Effector memory CD4-positive, alpha-beta T cell (primary cell): ENCODE measurements around the gene DTNBP1.

Source experiments
- DNase-seq, 3 donors: peaks; one replicate each; pipeline ENCODE4 v3.0.0-alpha.2; 2020
- H3K27ac ChIP-seq: 2 replicates; pipeline ENCODE4 v1.7.0; 2013; ENCODE audit warnings: mild to moderate bottlenecking, low read length, moderate library complexity; ENCODE audit not compliant: insufficient read depth, poor library complexity, severe bottlenecking
- H3K27me3 ChIP-seq: replicated peaks from 2 replicates; pipeline ENCODE4 v1.7.0; 2013; ENCODE audit warnings: mild to moderate bottlenecking, low read length; ENCODE audit not compliant: insufficient read depth, control insufficient read depth, poor library complexity, severe bottlenecking
- H3K36me3 ChIP-seq: 2 replicates; pipeline ENCODE4 v1.7.0; 2013; ENCODE audit warnings: mild to moderate bottlenecking, low read length, moderate library complexity; ENCODE audit not compliant: control insufficient read depth, insufficient read depth
- H3K4me1 ChIP-seq: 2 replicates; pipeline ENCODE4 v1.7.0; 2013; ENCODE audit warnings: low read length, mild to moderate bottlenecking; ENCODE audit not compliant: control insufficient read depth, insufficient read depth, poor library complexity, severe bottlenecking
- H3K4me3 ChIP-seq: 2 replicates; pipeline ENCODE4 v1.7.0; 2013; ENCODE audit warnings: low read length, low read depth, mild to moderate bottlenecking; ENCODE audit not compliant: insufficient read depth, poor library complexity, severe bottlenecking
- H3K9me3 ChIP-seq: 2 replicates; pipeline ENCODE4 v1.7.0; 2013; ENCODE audit warnings: mild to moderate bottlenecking, low read length, moderate library complexity; ENCODE audit not compliant: control insufficient read depth

Gene DTNBP1

DNA sequence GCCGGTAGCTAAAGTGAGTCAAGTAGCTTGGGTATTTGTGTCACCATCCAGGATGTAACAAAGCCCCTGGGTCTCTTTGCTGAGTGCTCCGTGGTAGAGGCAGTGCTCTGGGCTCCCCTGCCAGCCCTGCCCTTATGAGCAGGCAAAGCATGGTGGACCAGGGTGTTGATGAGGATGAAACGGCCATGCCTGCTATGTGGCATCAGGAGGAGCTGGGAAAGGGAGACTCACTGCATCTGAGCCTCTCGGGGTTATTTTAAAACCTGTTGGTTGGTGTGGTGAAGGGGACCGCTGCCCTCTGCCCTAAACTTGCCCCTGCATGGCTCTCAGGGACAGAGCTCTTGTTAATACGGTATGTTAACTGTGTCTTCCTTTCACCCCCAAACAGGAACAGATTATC, 143.1 kb downstream of the DTNBP1 start:
- Histone ChIP-seq H3K4me3 (no peak overlapping the region), H3K36me3 (peaks cover 77% of the 10 kb centered on the region), H3K9me3 (no peaks in the 10 kb centered on the region), H3K27me3 (no peaks in the 10 kb centered on the region), H3K4me1 (no peaks in the 10 kb centered on the region), H3K27ac (no peak overlapping the region)
- DNase-seq = no peak

DNA sequence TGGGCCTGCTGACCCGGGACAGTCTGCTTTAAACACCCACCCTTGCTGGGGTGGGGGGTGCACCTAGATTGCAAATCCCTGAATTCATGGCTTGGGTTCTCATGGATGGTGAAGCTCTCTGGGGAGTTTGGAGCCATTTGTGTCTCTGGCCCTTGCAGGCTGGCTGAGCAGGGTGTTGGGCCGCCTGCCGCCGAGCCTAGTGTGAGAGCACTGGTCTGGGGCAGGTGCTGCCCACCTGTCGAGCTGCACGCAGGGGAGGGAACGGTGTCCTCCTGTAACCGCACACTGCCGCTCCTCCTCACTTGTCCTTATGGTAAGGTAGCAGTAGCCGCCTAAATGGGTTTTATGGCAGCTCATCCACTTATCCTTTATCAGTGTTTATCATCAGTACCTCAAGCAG, 143.9 kb downstream of the DTNBP1 start:
- H3K27me3 ChIP-seq = no peaks in the 10 kb centered on the region
- H3K36me3 ChIP-seq = peaks cover 80% of the 10 kb centered on the region
- DNase-seq = no peak
- H3K27ac ChIP-seq = no peak overlapping the region
- H3K4me1 ChIP-seq = no peaks in the 10 kb centered on the region
- H3K4me3 ChIP-seq = no peak overlapping the region
- no peaks in the 10 kb centered on the region for H3K9me3 ChIP-seq

DNA sequence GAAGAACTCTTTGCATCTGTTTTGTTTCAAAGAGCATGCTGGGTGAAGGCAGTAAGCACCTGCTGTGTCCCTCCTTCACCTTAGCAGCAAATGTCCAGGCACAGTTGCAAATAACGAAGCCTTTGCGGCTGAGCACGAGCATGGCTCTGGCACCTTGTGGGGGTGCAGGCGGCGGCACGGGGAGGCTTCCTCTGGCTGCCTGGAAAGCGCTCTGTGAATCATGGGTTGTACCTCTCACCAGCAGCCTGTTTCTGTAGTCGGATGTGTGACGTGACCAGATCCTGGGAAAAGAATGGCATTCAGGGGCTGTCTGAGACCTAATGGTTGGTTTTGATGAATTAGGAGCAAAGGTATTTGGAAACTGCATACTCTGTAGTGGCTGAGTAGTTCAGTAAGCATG, 144.8 kb downstream of the DTNBP1 start:
- no peak overlapping the region for H3K4me3 ChIP-seq
- H3K9me3 ChIP-seq = no peaks in the 10 kb centered on the region
- DNase-seq = no peak
- no peak overlapping the region for H3K27ac ChIP-seq
- no peaks in the 10 kb centered on the region for H3K4me1 ChIP-seq
- peaks cover 79% of the 10 kb centered on the region for H3K36me3 ChIP-seq
- H3K27me3 ChIP-seq = no peaks in the 10 kb centered on the region

DNA sequence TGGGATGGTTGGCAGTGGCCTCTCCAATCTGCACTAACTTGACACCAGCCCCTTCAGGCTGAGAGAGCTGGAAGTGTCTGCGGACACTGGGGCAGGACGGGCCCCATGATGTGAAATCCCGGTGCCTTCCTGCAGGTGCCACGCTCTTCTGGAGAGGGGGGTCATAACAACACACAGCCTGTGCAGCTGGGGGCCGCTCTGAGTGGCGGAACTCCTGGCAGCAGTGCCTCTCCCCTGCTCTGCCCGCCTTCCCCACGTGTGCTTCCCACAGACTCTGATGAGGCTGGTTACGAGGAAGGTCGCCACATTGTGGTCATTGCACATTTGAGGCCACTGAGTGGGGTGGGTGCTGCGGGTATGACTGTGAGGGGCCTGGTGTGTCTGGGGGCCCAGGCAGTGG, 145.2 kb downstream of the DTNBP1 start:
- Histone ChIP-seq H3K27me3 (no peaks in the 10 kb centered on the region), H3K9me3 (no peaks in the 10 kb centered on the region), H3K27ac (no peak overlapping the region), H3K36me3 (peaks cover 75% of the 10 kb centered on the region), H3K4me1 (no peaks in the 10 kb centered on the region), H3K4me3 (no peak overlapping the region)
- no peak for DNase-seq

DNA sequence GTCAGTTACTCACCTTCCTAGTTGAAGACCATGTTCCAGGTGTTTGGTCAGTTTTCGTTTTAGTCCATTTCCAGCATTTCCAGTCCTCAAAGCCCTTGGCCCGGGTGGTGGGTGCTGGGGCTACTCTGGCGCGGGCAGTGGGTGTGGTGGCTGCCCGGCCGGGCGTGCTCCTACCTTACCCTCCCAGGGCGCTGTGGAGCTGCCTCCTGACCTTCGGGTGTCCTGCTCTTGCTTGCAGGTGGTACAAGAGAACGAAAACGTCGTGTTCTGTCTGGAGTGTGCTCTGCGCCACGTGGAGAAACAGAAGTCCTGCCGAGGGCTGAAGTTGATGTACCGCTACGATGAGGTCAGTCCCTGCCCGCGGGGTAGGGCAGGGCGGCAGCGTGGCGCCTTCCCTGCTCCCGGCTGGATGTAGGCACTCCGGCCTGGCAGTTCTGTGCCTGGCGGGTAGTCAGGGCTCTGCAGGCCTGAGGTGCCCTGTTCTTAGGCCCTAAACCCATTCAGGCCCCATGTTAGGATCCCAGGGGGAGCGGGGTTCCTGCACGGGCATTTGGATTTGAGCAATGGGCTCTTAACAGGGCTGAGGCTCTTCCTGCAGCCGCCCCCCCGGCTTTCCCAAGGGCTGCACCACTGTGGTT, 145.8 kb downstream of the DTNBP1 start:
- no peak for DNase-seq
- H3K36me3 ChIP-seq = peaks cover 76% of the 10 kb centered on the region
- H3K9me3 ChIP-seq = no peaks in the 10 kb centered on the region
- H3K27me3 ChIP-seq = no peaks in the 10 kb centered on the region
- H3K4me1 ChIP-seq = no peaks in the 10 kb centered on the region
- no peak overlapping the region for H3K27ac ChIP-seq
- no peak overlapping the region for H3K4me3 ChIP-seq

DNA sequence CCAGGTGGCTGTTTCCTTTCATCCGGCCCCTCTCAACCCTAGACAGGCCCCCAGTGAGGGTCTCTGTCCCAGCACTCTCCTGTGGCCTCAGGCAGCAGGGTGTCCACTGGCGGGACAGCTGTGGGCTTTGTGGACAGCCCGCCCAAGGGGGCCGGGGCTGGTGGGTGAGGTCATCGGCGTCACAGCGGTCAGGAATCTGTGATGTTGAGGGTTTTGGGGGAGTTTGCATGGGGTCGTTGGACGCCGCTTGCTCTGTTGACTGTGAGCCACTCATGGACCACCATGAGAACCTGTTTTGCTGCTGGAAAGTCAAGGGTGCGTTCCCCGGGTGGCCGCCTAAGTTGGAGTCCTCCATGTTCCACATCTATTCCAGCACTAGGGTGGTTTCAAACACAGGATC, 146.4 kb downstream of the DTNBP1 start:
- peaks cover 79% of the 10 kb centered on the region for H3K36me3 ChIP-seq
- DNase-seq = no peak
- no peak overlapping the region for H3K4me3 ChIP-seq
- H3K9me3 ChIP-seq = no peaks in the 10 kb centered on the region
- H3K4me1 ChIP-seq = no peaks in the 10 kb centered on the region
- no peaks in the 10 kb centered on the region for H3K27me3 ChIP-seq
- no peak overlapping the region for H3K27ac ChIP-seq

DNA sequence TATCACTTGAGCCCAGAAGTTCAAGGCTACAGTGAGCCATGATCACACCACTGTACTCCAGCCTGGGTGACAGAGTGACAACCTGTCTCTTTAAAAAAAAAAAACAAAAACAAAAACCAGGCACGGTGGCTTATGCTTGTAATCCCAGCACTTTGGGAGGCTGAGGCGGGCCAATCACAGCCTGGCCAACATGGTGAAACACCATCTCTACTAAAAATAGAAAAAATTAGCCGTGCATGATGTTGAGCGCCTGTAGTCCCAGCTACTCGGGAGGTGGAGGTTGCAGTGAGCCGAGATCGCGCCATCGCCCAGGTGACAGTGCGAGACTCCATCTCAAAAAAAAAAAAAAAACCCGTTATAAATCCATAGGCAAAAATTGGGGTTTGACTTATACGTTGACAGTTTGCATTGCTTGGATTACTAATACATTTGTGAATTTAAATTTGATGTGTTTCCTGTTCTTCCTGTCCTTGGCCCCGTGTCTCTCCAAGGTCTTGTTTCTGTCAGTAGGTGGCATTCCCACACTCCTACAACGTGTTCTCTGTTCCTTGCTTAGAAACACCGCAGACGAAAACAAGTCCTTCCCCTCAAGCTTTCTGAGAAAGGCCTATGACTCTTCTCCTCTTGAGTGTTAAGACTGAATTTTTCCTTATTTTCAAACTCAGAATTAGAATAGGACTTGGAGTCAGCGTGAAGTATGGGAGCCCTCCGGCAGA, 147.0 kb downstream of the DTNBP1 start:
- Histone ChIP-seq H3K4me3 (no peak overlapping the region), H3K27me3 (no peaks in the 10 kb centered on the region), H3K4me1 (no peaks in the 10 kb centered on the region), H3K9me3 (no peaks in the 10 kb centered on the region), H3K36me3 (peaks cover 85% of the 10 kb centered on the region), H3K27ac (no peak overlapping the region)
- DNase-seq = no peak

DNA sequence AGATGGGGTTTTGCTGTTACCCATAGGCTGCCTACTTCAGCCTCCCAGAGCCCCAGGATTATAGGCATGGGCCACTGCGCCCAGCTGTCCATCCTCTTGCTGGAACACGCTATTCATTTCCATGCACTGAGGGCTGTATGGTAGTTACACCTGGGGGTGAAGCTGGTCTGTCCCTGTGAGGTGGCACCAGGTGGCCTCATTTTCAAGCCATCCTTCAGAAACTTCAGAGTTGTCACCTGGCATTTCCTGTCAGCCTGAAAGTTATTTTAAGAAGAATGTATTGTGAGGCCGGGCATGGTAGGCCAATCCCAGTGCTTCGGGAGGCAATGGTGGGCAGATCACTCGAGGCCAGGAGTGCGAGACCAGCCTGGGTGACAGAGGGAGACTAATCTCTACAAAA, 147.6 kb downstream of the DTNBP1 start:
- Histone ChIP-seq H3K27ac (no peak overlapping the region), H3K4me3 (no peak overlapping the region), H3K36me3 (peaks cover 84% of the 10 kb centered on the region), H3K9me3 (no peaks in the 10 kb centered on the region), H3K4me1 (no peaks in the 10 kb centered on the region), H3K27me3 (no peaks in the 10 kb centered on the region)
- DNase-seq = no peak

DNA sequence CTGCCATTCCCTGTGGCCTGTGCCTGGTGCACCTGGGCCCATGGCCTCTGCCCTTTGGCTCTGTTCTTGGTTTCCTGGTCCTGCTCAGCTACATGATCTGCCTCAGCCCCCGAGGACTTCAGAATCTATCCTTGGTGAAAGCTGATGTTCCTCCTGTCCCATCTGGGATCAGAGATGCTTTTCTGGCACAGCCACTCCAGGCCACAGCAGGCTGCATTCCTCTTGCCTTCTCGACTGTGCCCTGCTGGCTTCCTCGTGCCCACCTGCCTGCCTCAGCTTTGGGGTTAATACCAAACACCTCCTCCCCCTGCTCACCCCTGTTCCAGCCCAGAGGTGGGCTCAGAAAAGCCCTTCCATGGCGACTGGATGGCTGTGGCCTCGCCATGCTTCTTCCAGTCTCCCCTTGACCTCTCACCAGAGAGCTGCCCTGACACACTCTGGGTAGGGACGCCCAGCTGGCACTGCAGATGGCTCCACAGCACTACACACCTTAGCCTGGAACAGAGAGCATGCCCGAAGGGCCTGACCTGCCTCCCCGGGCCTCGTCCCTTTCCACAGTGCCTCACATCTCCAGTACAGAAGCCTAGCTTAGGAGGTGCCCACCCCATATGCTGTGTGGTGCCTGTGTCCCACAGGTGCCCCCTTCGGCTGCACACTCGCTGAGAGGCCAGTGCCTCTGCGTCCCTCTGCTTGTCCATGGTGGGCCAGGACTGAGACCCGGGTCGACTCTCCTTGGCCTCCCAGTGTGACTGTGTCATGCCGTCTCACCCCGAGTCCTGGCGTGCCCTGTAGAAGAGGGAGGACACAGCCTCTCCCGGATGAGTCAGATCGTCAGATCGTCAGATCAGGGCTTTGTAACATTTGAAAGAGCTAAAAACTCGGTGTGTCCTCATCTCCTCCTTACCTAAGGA, 148.8 kb downstream of the DTNBP1 start:
- no peaks in the 10 kb centered on the region for H3K4me1 ChIP-seq
- H3K4me3 ChIP-seq = no peak overlapping the region
- no peaks in the 10 kb centered on the region for H3K27me3 ChIP-seq
- peaks cover 79% of the 10 kb centered on the region for H3K36me3 ChIP-seq
- H3K27ac ChIP-seq = no peak overlapping the region
- H3K9me3 ChIP-seq = no peaks in the 10 kb centered on the region
- no peak for DNase-seq
